Occipital lobe (tissue), 2 donors: ENCODE results near the gene GEMIN5. TPM values are rescaled to one million over a fixed set of nuclear protein-coding genes. Genes with fewer than 3 reads are reported as not detected.
A peak's percentile ranks its signal among the peaks of the same experiment; 100 is the strongest.
"Not testable (repeated sequence)": the region's sequence is repeated elsewhere in the genome, so short reads cannot be mapped to it uniquely, and the experiment has no call there.

Source experiments
- DNase-seq: peaks from one replicate; lab custom pipeline; 2025; lab: John Stamatoyannopoulos, UW
- total RNA-seq: library from RNA; depleted of rRNA; stranded (reverse); fragments of >200 nt; gene quantifications from one replicate; pipeline ENCODE4 v1.2.3, GENCODE V29; 2014

The GEMIN5 gene
- total RNA-seq, result 23.1 TPM

GRCh38 chr5:154937718-154938466 lies at the start of gene GEMIN5:
GEMIN5 (minus strand) TSS chr5:154938211; CDS start chr5:154938133, 78 bp downstream.
- DNase-seq, result peak; percentile 76

- DNase-seq, result no peak
Observed at GRCh38 chr5:154986151-154986550, 48.1 kb upstream of the GEMIN5 start.

GRCh38 chr5:154984946-154985516 lies 47.0 kb upstream of the GEMIN5 start:
- DNase-seq, result no peak

- DNase-seq, result not testable (repeated sequence)
Observed at GRCh38 chr5:154978294-154978693, 40.3 kb upstream of the GEMIN5 start.

- DNase-seq, result no peak
Observed at GRCh38 chr5:154977409-154977808, 39.4 kb upstream of the GEMIN5 start.

- DNase-seq, result not testable (repeated sequence)
Observed at GRCh38 chr5:154976082-154976481, 38.1 kb upstream of the GEMIN5 start.

- peak; percentile 15 for DNase-seq
Observed at GRCh38 chr5:154972476-154973080, 34.6 kb upstream of the GEMIN5 start.

- DNase-seq, result no peak
Observed at GRCh38 chr5:154971501-154971900, 33.5 kb upstream of the GEMIN5 start.

- DNase-seq, result no peak
Observed at GRCh38 chr5:154970759-154971158, 32.7 kb upstream of the GEMIN5 start.

- DNase-seq, result no peak
Observed at GRCh38 chr5:154968953-154969352, 30.9 kb upstream of the GEMIN5 start.

- no peak for DNase-seq
Observed at GRCh38 chr5:154967421-154968024, 29.5 kb upstream of the GEMIN5 start.

GRCh38 chr5:154966874-154967273 lies 28.9 kb upstream of the GEMIN5 start:
- DNase-seq, result no peak

GRCh38 chr5:154966081-154966841 lies 28.2 kb upstream of the GEMIN5 start:
- no peak for DNase-seq

- no peak for DNase-seq
Observed at GRCh38 chr5:154962494-154962893, 24.5 kb upstream of the GEMIN5 start.

- DNase-seq, result no peak
Observed at GRCh38 chr5:154956712-154957111, 18.7 kb upstream of the GEMIN5 start.

- no peak for DNase-seq
Observed at GRCh38 chr5:154949781-154950180, 11.8 kb upstream of the GEMIN5 start.

- DNase-seq, result no peak
Observed at GRCh38 chr5:154948313-154948712, 10.3 kb upstream of the GEMIN5 start.

GRCh38 chr5:154947778-154948177 lies 9.8 kb upstream of the GEMIN5 start:
- no peak for DNase-seq

- no peak for DNase-seq
Observed at GRCh38 chr5:154945695-154946301, 7.8 kb upstream of the GEMIN5 start.

- DNase-seq, result no peak
Observed at GRCh38 chr5:154944716-154945115, 6.7 kb upstream of the GEMIN5 start.

GRCh38 chr5:154943527-154943926 lies 5.5 kb upstream of the GEMIN5 start:
- no peak for DNase-seq
